Esophagus squamous epithelium (tissue), 5 donors: ENCODE data around the gene QTRT2. TPM values are rescaled to one million over a fixed set of nuclear protein-coding genes. Genes with fewer than 3 reads are reported as not detected.

ENCODE experiments used
- DNase-seq: peaks from one replicate; lab custom pipeline; 2025; lab: John Stamatoyannopoulos, UW
- H3K27ac ChIP-seq, 4 donors: fragments of 200-600 bp; sonication (generic); one replicate each; pipeline ENCODE4 v1.5.1; 2016 to 2019; ENCODE audit warnings: mild to moderate bottlenecking in 1 of 4
- H3K27me3 ChIP-seq, 4 donors: fragments of 200-600 bp; sonication (generic); 1 replicate in 3 of 4; 2 replicates in 1 of 4; pipeline versions ENCODE4 v1.5.1 to v1.6.0; 2017 to 2021; ENCODE audit warnings: antibody characterized with exemption in 1 of 4
- H3K36me3 ChIP-seq, 3 donors: fragments of 200-600 bp; sonication (generic); one replicate each; pipeline ENCODE4 v1.5.1; 2016 to 2019
- H3K4me1 ChIP-seq, 3 donors: fragments of 200-600 bp; sonication (generic); one replicate each; pipeline ENCODE4 v1.5.1; 2017 to 2019
- H3K4me3 ChIP-seq, 4 donors: fragments of 200-600 bp; sonication (generic); 1 replicate in 3 of 4; 2 replicates in 1 of 4; pipeline ENCODE4 v1.5.1; 2016 to 2019; ENCODE audit warnings: mild to moderate bottlenecking in 2 of 4, moderate library complexity in 1 of 4
- H3K9me3 ChIP-seq, 3 donors: fragments of 200-600 bp; sonication (generic); one replicate each; pipeline ENCODE4 v1.5.1; 2016 to 2019
- POLR2A ChIP-seq, 4 donors: fragments of 450-650 bp; IDR thresholded peaks; one replicate each; pipeline ENCODE4 v1.6.1; 2017; ENCODE audit warnings: antibody characterized with exemption in 4 of 4, mild to moderate bottlenecking in 4 of 4, moderate library complexity in 3 of 4
- WGBS, 2 donors: methylation state at CpG; one replicate each; pipeline ENCODE4 v1.1.5; 2018; 5-methylcytosine and 5-hydroxymethylcytosine counted together
- intact Hi-C: fragments of 100-400 bp; cut with DNase I; formaldehyde crosslinking; loops from one replicate; pipeline ENCODE4 v1.15.0; 2022
- total RNA-seq, 4 donors: library from RNA; depleted of rRNA; stranded (reverse); fragments of >200 nt; gene quantifications; one replicate each; pipeline ENCODE4 v1.1.0, GENCODE V29; 2016
- TF ChIP-seq, protein P1 (sequence below), 6 experiments: fragments of 450-650 bp in 4 of 6; fragments of 200-600 bp in 2 of 6; sonication (generic) in 2 of 6; IDR thresholded peaks; one replicate each; pipeline ENCODE4 v1.5.1; 2016 to 2019; ENCODE audit warnings: antibody characterized with exemption in 6 of 6, mild to moderate bottlenecking in 4 of 6, moderate library complexity in 4 of 6
- donor health status: DM: yes; HTN: yes; CAD: no.

QTRT2 gene
- total RNA-seq, 4 donors from 2014 or later = 7.5 to 18.2 (median 15.6) TPM

DNA sequence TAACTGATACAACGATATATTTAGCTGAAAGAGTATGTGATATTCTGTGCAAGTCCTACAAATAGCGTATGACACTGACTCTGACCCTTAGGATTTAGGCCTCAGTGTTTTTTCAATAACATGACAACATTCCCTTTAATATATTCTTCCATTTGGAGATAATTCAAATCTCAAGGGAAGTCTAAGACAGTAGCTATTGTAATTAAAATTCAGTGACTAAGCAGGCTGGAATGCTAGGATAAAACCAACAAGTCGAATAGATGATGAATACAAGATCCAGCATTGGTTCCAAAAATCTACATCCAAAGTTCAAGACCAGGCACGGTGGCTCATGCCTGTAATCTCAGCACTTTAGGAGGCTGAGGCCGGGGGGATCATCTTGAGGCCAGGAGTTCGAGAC, 56.2 kb downstream of the QTRT2 start:
- intact Hi-C loops = no loop called here
- no peak for DNase-seq
- WGBS, 2 donors = 52 to 70% methylated on average over 4 to 6 of the region's 6 CpGs

DNA sequence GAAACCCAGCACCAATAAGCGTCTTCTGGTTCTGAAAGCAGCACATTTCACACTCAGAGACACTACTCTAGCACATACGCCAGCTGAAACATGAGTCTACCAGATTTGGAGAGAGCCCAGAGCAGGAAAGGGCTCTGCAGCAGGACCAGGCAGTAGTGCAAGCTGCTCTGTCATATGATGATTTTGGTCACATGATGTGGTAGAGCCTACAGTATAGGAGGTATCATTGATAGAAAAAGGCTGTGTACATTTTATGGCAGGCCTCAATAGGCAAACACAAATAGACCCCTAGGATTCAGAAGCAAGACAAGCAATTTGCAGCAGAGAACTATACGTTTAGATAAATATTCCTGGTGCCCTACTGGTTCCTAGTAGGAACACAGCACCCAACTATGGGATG, 58.2 kb downstream of the QTRT2 start:
- TF ChIP-seq, protein P1, sequence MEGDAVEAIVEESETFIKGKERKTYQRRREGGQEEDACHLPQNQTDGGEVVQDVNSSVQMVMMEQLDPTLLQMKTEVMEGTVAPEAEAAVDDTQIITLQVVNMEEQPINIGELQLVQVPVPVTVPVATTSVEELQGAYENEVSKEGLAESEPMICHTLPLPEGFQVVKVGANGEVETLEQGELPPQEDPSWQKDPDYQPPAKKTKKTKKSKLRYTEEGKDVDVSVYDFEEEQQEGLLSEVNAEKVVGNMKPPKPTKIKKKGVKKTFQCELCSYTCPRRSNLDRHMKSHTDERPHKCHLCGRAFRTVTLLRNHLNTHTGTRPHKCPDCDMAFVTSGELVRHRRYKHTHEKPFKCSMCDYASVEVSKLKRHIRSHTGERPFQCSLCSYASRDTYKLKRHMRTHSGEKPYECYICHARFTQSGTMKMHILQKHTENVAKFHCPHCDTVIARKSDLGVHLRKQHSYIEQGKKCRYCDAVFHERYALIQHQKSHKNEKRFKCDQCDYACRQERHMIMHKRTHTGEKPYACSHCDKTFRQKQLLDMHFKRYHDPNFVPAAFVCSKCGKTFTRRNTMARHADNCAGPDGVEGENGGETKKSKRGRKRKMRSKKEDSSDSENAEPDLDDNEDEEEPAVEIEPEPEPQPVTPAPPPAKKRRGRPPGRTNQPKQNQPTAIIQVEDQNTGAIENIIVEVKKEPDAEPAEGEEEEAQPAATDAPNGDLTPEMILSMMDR (IDR thresholded peaks at IDR 0.05) = no peak
- TF ChIP-seq POLR2A (IDR thresholded peaks at IDR 0.05) = no peak
- intact Hi-C loops = no loop called here
- DNase-seq = no peak
- H3K4me3 ChIP-seq = no peak overlapping the region
- WGBS, 2 donors = 88 to 95% methylated on average over 3 of the region's 3 CpGs
- H3K27ac ChIP-seq = no peak overlapping the region
- peaks cover 0 to 25% (median 5%) of the 10 kb centered on the region in 3 donors for H3K4me1 ChIP-seq
- H3K36me3 ChIP-seq = no peaks in the 10 kb centered on the region
- peaks cover 0 to 14% (median 0%) of the 10 kb centered on the region in 4 donors for H3K27me3 ChIP-seq
- H3K9me3 ChIP-seq = no peaks in the 10 kb centered on the region

More for the DNA sequence above, 56.2 kb downstream of the QTRT2 start:
- Histone ChIP-seq H3K9me3 (no peaks in the 10 kb centered on the region), H3K4me3 (no peak overlapping the region), H3K4me1 (peaks cover 0 to 28% (median 5%) of the 10 kb centered on the region in 3 donors), H3K36me3 (no peaks in the 10 kb centered on the region), H3K27ac (no peak overlapping the region), H3K27me3 (peaks cover 0 to 28% (median 0%) of the 10 kb centered on the region in 4 donors)
- TF ChIP-seq, protein P1 (IDR thresholded peaks at IDR 0.05) = no peak
- TF ChIP-seq POLR2A (IDR thresholded peaks at IDR 0.05) = no peak

DNA sequence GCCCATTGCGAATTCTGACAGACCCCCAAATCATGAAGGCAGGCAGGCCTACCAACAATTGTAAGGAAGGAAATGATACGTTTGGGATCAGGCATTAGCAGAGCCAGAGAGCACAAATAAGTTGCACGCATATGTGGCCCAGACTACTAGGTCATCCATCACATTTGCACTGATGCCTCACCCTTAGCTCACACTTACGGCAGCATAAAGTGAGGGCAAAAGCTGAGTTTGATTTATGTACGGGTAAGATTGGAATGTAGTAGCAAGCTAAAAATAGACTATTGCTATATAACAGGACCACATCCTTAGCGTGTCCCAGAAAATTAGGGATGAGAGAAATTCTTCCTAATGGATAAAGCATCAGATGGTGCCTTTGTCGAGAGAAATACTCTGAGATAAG, 58.6 kb downstream of the QTRT2 start:
- peaks cover 0 to 20% (median 5%) of the 10 kb centered on the region in 3 donors for H3K4me1 ChIP-seq
- intact Hi-C loops = no loop called here
- TF ChIP-seq POLR2A (IDR thresholded peaks at IDR 0.05) = no peak
- TF ChIP-seq, protein P1 (IDR thresholded peaks at IDR 0.05) = no peak
- H3K27me3 ChIP-seq = peaks cover 0 to 14% (median 0%) of the 10 kb centered on the region in 4 donors
- DNase-seq = no peak
- no peak overlapping the region for H3K27ac ChIP-seq
- H3K36me3 ChIP-seq = no peaks in the 10 kb centered on the region
- no peak overlapping the region for H3K4me3 ChIP-seq
- no peaks in the 10 kb centered on the region for H3K9me3 ChIP-seq
- 80 to 89% methylated on average over 7 of the region's 7 CpGs for WGBS, 2 donors

DNA sequence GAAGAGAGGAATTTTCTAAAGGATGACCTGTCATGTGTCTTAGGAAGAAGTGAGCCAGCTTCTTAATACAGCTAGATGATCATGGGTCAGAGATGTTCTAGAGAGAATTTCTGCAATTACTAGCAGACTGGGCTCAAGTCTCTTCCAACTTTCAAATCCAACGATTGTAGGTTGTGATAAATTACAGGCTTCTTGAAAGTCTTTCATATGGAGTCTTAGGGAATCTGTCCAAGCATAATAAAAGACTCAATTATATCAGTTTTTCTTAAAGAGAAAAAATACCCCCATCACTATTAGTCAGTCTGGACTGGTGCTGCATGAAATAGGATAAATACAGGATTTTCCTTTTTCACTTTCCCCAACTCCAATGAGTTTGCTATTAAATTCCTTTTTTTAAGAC, 63.2 kb downstream of the QTRT2 start:
- H3K4me3 ChIP-seq = no peak overlapping the region
- H3K4me1 ChIP-seq = peaks cover 3 to 19% (median 4%) of the 10 kb centered on the region in 3 donors
- H3K36me3 ChIP-seq = no peaks in the 10 kb centered on the region
- H3K9me3 ChIP-seq = no peaks in the 10 kb centered on the region
- WGBS, 2 donors = 32 to 33% methylated on average over 1 of the region's 1 CpG
- peaks cover 0 to 1% (median 0%) of the 10 kb centered on the region in 4 donors for H3K27me3 ChIP-seq
- no peak for DNase-seq
- TF ChIP-seq, protein P1 (IDR thresholded peaks at IDR 0.05) = no peak
- TF ChIP-seq POLR2A (IDR thresholded peaks at IDR 0.05) = no peak
- H3K27ac ChIP-seq = no peak overlapping the region
- intact Hi-C loops = no loop called here

DNA sequence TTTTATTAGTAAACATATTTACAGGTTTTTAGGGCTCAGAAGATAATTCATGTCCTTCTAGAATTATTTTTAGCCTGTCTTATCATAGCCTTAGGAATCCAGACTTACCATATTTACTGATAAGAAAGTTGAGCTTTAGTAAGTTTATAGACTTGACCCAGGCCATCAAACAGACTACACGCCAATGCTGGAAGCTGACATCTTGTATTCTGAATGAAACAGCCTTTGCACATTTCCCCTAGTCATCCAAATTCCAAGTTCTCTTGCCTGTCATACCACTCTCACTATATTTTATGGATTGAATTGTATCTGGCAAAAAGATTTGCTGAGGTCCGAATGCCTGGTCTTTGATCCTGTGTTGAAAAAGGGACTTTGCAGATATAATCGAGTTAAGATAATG, 63.7 kb downstream of the QTRT2 start:
- intact Hi-C loops = no loop called here
- Histone ChIP-seq H3K4me3 (no peak overlapping the region), H3K9me3 (no peaks in the 10 kb centered on the region), H3K36me3 (no peaks in the 10 kb centered on the region), H3K27ac (no peak overlapping the region), H3K4me1 (peaks cover 3 to 19% (median 4%) of the 10 kb centered on the region in 3 donors), H3K27me3 (no peaks in the 10 kb centered on the region)
- WGBS, 2 donors = 87 to 94% methylated on average over 3 of the region's 3 CpGs
- TF ChIP-seq, protein P1 (IDR thresholded peaks at IDR 0.05) = no peak
- TF ChIP-seq POLR2A (IDR thresholded peaks at IDR 0.05) = no peak
- no peak for DNase-seq
